ENCODE measurements around the gene TTR. TPM values are rescaled to one million over a fixed set of nuclear protein-coding genes. Genes with fewer than 3 reads are reported as not detected.

TTR gene
- total RNA-seq, 4 donors from 2014 or later = not detected

DNA sequence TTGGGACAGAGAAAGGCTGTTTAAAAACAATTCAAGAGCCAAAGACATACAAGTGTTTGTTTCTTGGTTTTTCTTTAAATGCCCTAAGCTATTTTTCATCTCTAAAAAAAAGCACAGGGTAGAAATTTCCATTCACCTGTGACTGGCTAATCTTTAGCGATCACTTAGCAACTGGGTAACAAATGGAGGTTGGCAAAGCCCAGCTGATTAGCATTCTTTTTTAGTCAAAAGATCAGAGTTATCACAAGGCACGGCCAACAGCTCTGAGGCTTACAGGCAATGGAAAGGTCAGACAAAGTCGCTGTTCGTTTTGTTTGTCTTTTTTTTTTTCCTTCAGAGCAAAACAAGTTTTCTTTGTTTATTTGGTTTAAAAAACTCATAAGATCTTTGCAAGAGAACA, 29.0 kb upstream of the TTR start:
- H3K27ac ChIP-seq = no peak overlapping the region
- no peak for TF ChIP-seq POLR2A (IDR thresholded peaks at IDR 0.05)
- TF ChIP-seq, protein P1, sequence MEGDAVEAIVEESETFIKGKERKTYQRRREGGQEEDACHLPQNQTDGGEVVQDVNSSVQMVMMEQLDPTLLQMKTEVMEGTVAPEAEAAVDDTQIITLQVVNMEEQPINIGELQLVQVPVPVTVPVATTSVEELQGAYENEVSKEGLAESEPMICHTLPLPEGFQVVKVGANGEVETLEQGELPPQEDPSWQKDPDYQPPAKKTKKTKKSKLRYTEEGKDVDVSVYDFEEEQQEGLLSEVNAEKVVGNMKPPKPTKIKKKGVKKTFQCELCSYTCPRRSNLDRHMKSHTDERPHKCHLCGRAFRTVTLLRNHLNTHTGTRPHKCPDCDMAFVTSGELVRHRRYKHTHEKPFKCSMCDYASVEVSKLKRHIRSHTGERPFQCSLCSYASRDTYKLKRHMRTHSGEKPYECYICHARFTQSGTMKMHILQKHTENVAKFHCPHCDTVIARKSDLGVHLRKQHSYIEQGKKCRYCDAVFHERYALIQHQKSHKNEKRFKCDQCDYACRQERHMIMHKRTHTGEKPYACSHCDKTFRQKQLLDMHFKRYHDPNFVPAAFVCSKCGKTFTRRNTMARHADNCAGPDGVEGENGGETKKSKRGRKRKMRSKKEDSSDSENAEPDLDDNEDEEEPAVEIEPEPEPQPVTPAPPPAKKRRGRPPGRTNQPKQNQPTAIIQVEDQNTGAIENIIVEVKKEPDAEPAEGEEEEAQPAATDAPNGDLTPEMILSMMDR (IDR thresholded peaks at IDR 0.05) = no peak
- no peaks in the 10 kb centered on the region for H3K9me3 ChIP-seq
- WGBS, 2 donors = 29 to 35% methylated on average over 4 of the region's 4 CpGs
- no peaks in the 10 kb centered on the region for H3K4me1 ChIP-seq
- H3K4me3 ChIP-seq = no peak overlapping the region
- H3K36me3 ChIP-seq = no peaks in the 10 kb centered on the region
- intact Hi-C loops (cut with DNase I) = no loop called here
- H3K27me3 ChIP-seq = no peaks in the 10 kb centered on the region
- no peak for DNase-seq

DNA sequence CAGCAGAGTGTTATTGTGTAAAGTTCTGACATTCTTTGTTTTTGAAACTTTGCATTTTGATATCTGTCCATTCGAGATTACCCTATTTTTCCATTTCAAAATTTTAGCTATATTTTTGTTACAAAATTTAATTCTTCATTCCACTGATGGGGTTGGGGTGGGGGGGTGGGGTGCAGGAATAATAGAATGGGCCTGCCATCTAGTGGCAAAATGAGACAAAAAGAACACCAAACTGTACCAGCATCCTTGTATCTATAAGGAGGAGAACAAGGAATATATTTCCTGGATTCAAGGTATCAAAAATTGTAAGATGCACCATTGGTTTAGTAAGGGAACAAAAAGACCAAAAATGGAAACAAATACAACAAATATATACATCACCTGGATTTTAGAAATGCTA, 27.9 kb upstream of the TTR start:
- Histone ChIP-seq H3K36me3 (no peaks in the 10 kb centered on the region), H3K9me3 (no peaks in the 10 kb centered on the region), H3K27ac (no peak overlapping the region), H3K4me1 (no peaks in the 10 kb centered on the region), H3K4me3 (no peak overlapping the region), H3K27me3 (no peaks in the 10 kb centered on the region)
- intact Hi-C loops (cut with DNase I) = no loop called here
- no peak for DNase-seq
- 10 to 19% methylated on average over 1 of the region's 1 CpG for WGBS, 2 donors
- no peak for TF ChIP-seq POLR2A (IDR thresholded peaks at IDR 0.05)
- TF ChIP-seq, protein P1 (IDR thresholded peaks at IDR 0.05) = peak in 1 of 6 experiments; percentile 13

DNA sequence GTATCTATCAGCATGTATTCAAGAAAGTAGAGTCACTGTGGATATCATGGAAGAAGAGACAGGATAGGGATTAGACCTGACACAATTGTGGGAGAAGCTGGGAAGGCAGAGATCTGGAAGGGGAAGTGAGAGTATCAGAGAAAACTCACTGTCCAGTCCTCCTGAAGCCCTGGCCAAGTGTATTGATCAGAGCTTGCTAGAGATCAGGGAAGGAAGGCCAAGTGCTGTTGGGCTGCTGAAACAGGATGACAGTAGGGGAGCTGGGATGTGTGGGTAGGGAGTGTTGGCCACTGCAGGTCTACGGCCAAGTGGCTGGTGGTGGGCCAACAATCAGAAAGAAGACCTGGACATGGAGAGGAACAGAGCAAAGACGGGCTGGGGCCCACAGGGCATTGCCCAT, 26.3 kb upstream of the TTR start:
- no peak for TF ChIP-seq POLR2A (IDR thresholded peaks at IDR 0.05)
- TF ChIP-seq, protein P1 (IDR thresholded peaks at IDR 0.05) = no peak
- Histone ChIP-seq H3K27ac (no peak overlapping the region), H3K36me3 (no peaks in the 10 kb centered on the region), H3K4me3 (no peak overlapping the region), H3K4me1 (no peaks in the 10 kb centered on the region), H3K9me3 (no peaks in the 10 kb centered on the region), H3K27me3 (no peaks in the 10 kb centered on the region)
- 68 to 76% methylated on average over 2 of the region's 2 CpGs for WGBS, 2 donors
- DNase-seq = no peak
- intact Hi-C loops (cut with DNase I) = no loop called here

DNA sequence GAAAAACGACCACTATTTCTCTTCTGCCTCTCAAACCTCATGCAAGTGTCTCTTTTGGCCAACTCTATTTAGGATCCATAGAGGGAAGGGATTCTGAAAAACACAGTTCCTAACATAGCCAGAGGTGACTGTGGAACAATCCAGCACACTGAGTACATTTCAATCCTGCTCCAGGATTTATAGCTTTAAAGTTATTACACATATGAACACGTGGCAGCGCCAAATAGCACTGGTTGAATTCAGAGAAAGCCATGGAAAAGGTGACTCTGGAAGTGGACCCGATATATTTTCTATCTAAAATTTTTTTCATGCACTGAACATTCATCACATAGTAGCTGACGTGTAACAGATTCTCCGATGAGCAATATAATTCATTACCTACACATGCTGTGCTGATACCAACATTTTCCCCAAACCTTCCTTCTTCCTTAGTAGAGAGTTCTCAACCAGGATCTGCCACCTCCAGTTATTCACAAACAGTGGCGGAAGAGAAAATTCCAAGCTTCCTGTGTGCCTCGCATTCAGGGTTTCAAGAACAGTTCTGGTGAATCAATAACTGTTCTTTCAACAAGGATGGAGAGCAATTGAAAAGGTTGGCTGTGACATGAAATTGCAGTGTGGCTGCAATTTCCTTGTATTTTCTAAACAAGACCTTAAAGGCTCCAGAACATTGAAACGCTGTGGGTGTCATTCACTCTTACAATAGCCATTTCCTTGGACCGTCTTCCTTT, 25.7 kb upstream of the TTR start:
- no peak for DNase-seq
- Histone ChIP-seq H3K36me3 (no peaks in the 10 kb centered on the region), H3K9me3 (no peaks in the 10 kb centered on the region), H3K4me1 (no peaks in the 10 kb centered on the region), H3K4me3 (no peak overlapping the region), H3K27ac (no peak overlapping the region), H3K27me3 (no peaks in the 10 kb centered on the region)
- 83 to 85% methylated on average over 10 of the region's 10 CpGs for WGBS, 2 donors
- TF ChIP-seq, protein P1 (IDR thresholded peaks at IDR 0.05) = no peak
- no peak for TF ChIP-seq POLR2A (IDR thresholded peaks at IDR 0.05)
- intact Hi-C loops (cut with DNase I) = no loop called here

DNA sequence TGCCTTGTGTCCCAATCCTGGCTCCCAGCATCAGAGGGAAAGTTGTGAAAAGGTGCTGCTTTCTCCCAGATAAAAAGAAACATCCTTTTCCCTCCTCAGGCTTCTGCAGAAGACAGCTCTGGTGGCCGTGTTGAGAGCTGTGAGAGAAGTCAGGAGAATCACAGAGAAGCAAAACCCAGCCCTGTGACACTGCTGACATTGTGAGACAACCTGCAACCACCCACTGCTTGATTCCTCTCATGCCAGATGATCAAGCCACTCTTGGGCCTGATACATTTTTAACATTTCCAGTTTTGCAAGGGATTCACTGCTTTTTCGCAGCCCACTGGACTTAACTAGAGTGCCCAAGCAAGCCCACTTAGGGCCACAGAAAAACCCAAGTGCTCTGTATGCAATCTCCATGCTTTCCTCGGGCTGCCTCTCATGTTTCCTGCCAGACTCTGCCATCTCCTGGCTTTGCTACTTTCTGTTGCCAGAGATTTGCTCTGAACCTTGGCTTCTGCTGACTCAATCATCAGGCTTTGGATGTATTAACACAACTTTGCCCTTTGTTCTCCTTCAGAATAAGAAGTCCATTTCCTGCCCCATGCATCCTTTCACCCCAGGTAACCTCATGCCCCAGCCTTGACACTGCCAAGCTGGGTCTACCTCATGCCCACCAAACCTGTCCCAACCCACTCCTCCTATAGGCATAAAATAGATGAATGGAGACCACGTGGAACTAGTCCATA, 24.9 kb upstream of the TTR start:
- Histone ChIP-seq H3K27ac (no peak overlapping the region), H3K9me3 (no peaks in the 10 kb centered on the region), H3K36me3 (no peaks in the 10 kb centered on the region), H3K4me1 (no peaks in the 10 kb centered on the region), H3K27me3 (no peaks in the 10 kb centered on the region), H3K4me3 (no peak overlapping the region)
- no peak for TF ChIP-seq POLR2A (IDR thresholded peaks at IDR 0.05)
- TF ChIP-seq, protein P1 (IDR thresholded peaks at IDR 0.05) = no peak
- no peak for DNase-seq
- 60 to 66% methylated on average over 3 to 4 of the region's 4 CpGs for WGBS, 2 donors
- intact Hi-C loops (cut with DNase I) = no loop called here
